ENCODE results near the gene NAA38.

DNA sequence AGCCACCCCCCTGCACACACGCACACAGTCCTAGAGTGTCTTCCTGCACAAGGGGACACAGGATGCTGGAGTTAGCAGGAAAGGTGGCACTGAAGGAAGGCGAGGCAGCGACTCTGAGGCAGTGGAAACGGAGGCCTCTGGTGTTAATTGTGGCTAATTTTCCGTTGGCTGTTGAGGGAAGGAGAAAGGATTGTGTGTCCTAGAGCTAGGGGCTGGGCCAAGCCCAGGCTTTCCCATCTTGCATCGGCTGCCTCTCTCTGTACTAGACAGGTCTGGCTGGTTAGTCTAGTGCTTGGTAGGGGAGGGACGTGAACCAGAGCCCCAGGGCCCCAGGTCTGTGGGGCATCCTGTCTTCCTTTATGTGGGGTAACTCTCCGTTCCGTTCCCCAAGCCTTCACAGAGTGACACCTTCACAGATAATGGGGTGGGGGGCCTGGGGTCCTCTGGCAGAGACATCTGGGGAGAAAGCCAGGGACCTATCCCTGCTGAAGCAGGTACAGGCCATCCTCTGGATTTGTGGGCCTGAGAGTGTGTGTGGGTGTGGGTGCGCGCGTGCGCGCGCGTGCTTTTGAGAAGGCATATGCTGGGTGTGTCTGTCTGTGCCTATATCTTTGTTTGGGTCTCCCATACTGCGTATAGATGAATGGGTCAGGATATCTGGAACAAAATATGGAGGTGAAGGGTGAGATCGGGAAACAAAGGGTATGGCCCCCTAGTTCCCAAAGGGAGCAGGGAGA lies 31.0 kb upstream of the NAA38 start, which contains the start of gene CHD3:
- TF ChIP-seq, protein P1, sequence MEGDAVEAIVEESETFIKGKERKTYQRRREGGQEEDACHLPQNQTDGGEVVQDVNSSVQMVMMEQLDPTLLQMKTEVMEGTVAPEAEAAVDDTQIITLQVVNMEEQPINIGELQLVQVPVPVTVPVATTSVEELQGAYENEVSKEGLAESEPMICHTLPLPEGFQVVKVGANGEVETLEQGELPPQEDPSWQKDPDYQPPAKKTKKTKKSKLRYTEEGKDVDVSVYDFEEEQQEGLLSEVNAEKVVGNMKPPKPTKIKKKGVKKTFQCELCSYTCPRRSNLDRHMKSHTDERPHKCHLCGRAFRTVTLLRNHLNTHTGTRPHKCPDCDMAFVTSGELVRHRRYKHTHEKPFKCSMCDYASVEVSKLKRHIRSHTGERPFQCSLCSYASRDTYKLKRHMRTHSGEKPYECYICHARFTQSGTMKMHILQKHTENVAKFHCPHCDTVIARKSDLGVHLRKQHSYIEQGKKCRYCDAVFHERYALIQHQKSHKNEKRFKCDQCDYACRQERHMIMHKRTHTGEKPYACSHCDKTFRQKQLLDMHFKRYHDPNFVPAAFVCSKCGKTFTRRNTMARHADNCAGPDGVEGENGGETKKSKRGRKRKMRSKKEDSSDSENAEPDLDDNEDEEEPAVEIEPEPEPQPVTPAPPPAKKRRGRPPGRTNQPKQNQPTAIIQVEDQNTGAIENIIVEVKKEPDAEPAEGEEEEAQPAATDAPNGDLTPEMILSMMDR (IDR thresholded peaks at IDR 0.05) = no peak
- TF ChIP-seq EZH2phosphoT487 (IDR thresholded peaks at IDR 0.05) (no peak), EZH2 (IDR thresholded peaks at IDR 0.05) (no peak)
